Tibial nerve (tissue), 4 donors: ENCODE results near the gene CPB2. TPM values are rescaled to one million over a fixed set of nuclear protein-coding genes. Genes with fewer than 3 reads are reported as not detected.

Experiments
- DNase-seq, 2 donors: peaks; one replicate each; pipeline ENCODE4 v3.0.0-alpha.2; 2019; ENCODE audit warnings: low spot score in 2 of 2
- H3K27ac ChIP-seq, 4 donors: fragments of 200-600 bp; sonication (generic) in 3 of 4; one replicate each; pipeline ENCODE4 v1.5.1; 2017 to 2019; ENCODE audit warnings: mild to moderate bottlenecking in 1 of 4
- H3K27me3 ChIP-seq, 2 donors: fragments of 200-600 bp; sonication (generic) in 1 of 2; one replicate each; pipeline versions ENCODE4 v1.5.1 to v1.6.0; 2017 to 2019
- H3K36me3 ChIP-seq, 3 donors: fragments of 200-600 bp; sonication (generic); one replicate each; pipeline ENCODE4 v1.5.1; 2018 to 2019
- H3K4me1 ChIP-seq, 4 donors: fragments of 200-600 bp; sonication (generic) in 3 of 4; one replicate each; pipeline ENCODE4 v1.5.1; 2017 to 2019
- H3K4me3 ChIP-seq, 4 donors: fragments of 200-600 bp; sonication (generic) in 3 of 4; one replicate each; pipeline ENCODE4 v1.5.1; 2017 to 2019; ENCODE audit warnings: mild to moderate bottlenecking in 1 of 4, moderate library complexity in 1 of 4
- H3K9me3 ChIP-seq, 4 donors: fragments of 200-600 bp; sonication (generic) in 3 of 4; one replicate each; pipeline ENCODE4 v1.5.1; 2017 to 2019
- CTCF ChIP-seq, 5 experiments: fragments of 200-600 bp in 3 of 5; fragments of 450-650 bp in 2 of 5; sonication (generic) in 3 of 5; IDR thresholded peaks; one replicate each; pipeline ENCODE4 v1.5.1; 2016 to 2019; ENCODE audit warnings: antibody characterized with exemption in 5 of 5, mild to moderate bottlenecking in 3 of 5, moderate library complexity in 2 of 5
- EP300 ChIP-seq, 2 donors: sonication (generic); formaldehyde crosslinking; IDR thresholded peaks; one replicate each; pipeline ENCODE4 v1.6.1; 2017; ENCODE audit warnings: antibody characterized with exemption in 2 of 2, mild to moderate bottlenecking in 1 of 2
- POLR2A ChIP-seq, 2 donors: fragments of 450-650 bp; IDR thresholded peaks; one replicate each; pipeline ENCODE4 v1.6.1; 2017; ENCODE audit warnings: antibody characterized with exemption in 2 of 2, mild to moderate bottlenecking in 2 of 2, moderate library complexity in 2 of 2
- WGBS, 2 donors: methylation state at CpG; one replicate each; pipeline ENCODE4 v1.1.5; 2018; 5-methylcytosine and 5-hydroxymethylcytosine counted together
- total RNA-seq, 4 donors: library from RNA; depleted of rRNA; stranded (reverse); fragments of >200 nt; gene quantifications; one replicate each; pipeline ENCODE4 v1.1.0, GENCODE V29; 2016

Gene CPB2
- total RNA-seq, 4 donors from 2014 or later, result not detected

- H3K36me3 ChIP-seq, result no peaks in the 10 kb centered on the region
- TF ChIP-seq POLR2A (IDR thresholded peaks at IDR 0.05) (no peak), CTCF (IDR thresholded peaks at IDR 0.05) (no peak), EP300 (IDR thresholded peaks at IDR 0.05) (no peak)
- H3K27me3 ChIP-seq, result no peaks in the 10 kb centered on the region
- H3K4me3 ChIP-seq, result peak overlapping the region in 1 of 4 donors; percentile 84
- no peaks in the 10 kb centered on the region for H3K9me3 ChIP-seq
- peaks cover 0 to 50% (median 13%) of the 10 kb centered on the region in 4 donors for H3K4me1 ChIP-seq
- H3K27ac ChIP-seq, result no peak overlapping the region
- no peak for DNase-seq
Measured at GRCh38 chr13:46050771-46051170, 54.1 kb downstream of the CPB2 start.

- no peak for TF ChIP-seq EP300 (IDR thresholded peaks at IDR 0.05)
- no peak for TF ChIP-seq CTCF (IDR thresholded peaks at IDR 0.05)
- TF ChIP-seq POLR2A (IDR thresholded peaks at IDR 0.05), result no peak
- no peak for DNase-seq
- H3K36me3 ChIP-seq, result peaks cover 0 to 17% (median 0%) of the 10 kb centered on the region in 3 donors
- no peaks in the 10 kb centered on the region for H3K9me3 ChIP-seq
- H3K4me3 ChIP-seq, result no peak overlapping the region
- no peaks in the 10 kb centered on the region for H3K27me3 ChIP-seq
- peaks cover 0 to 31% (median under 1%) of the 10 kb centered on the region in 4 donors for H3K4me1 ChIP-seq
- WGBS, 2 donors, result 78% methylated on average over 2 of the region's 2 CpGs
- H3K27ac ChIP-seq, result no peak overlapping the region
Measured at GRCh38 chr13:46045424-46045823, 59.4 kb downstream of the CPB2 start.

- Histone ChIP-seq H3K4me3 (no peak overlapping the region), H3K27ac (no peak overlapping the region), H3K9me3 (no peaks in the 10 kb centered on the region), H3K36me3 (peaks cover 0 to 29% (median 0%) of the 10 kb centered on the region in 3 donors), H3K4me1 (peaks cover 0 to 19% (median 0%) of the 10 kb centered on the region in 4 donors), H3K27me3 (no peaks in the 10 kb centered on the region)
- no peak for DNase-seq
- 95% methylated on average over 5 of the region's 5 CpGs for WGBS, 2 donors
- TF ChIP-seq CTCF (IDR thresholded peaks at IDR 0.05), result no peak
- no peak for TF ChIP-seq EP300 (IDR thresholded peaks at IDR 0.05)
- no peak for TF ChIP-seq POLR2A (IDR thresholded peaks at IDR 0.05)
Measured at GRCh38 chr13:46043647-46044046, 61.2 kb downstream of the CPB2 start.

- TF ChIP-seq EP300 (IDR thresholded peaks at IDR 0.05) (no peak), CTCF (IDR thresholded peaks at IDR 0.05) (no peak), POLR2A (IDR thresholded peaks at IDR 0.05) (no peak)
- H3K9me3 ChIP-seq, result no peaks in the 10 kb centered on the region
- H3K4me3 ChIP-seq, result no peak overlapping the region
- H3K4me1 ChIP-seq, result peaks cover 0 to 10% (median 0%) of the 10 kb centered on the region in 4 donors
- DNase-seq, result no peak
- H3K27ac ChIP-seq, result no peak overlapping the region
- H3K27me3 ChIP-seq, result no peaks in the 10 kb centered on the region
- 88 to 93% methylated on average over 4 of the region's 4 CpGs for WGBS, 2 donors
- peaks cover 0 to 40% (median 0%) of the 10 kb centered on the region in 3 donors for H3K36me3 ChIP-seq
Measured at GRCh38 chr13:46041419-46041839, 63.4 kb downstream of the CPB2 start.

- DNase-seq, result no peak
- Histone ChIP-seq H3K4me1 (peaks cover 0 to 8% (median 0%) of the 10 kb centered on the region in 4 donors), H3K4me3 (no peak overlapping the region), H3K9me3 (no peaks in the 10 kb centered on the region), H3K27ac (no peak overlapping the region), H3K27me3 (no peaks in the 10 kb centered on the region), H3K36me3 (peaks cover 0 to 40% (median 0%) of the 10 kb centered on the region in 3 donors)
- TF ChIP-seq EP300 (IDR thresholded peaks at IDR 0.05), result no peak
- no peak for TF ChIP-seq POLR2A (IDR thresholded peaks at IDR 0.05)
- TF ChIP-seq CTCF (IDR thresholded peaks at IDR 0.05), result no peak
- 73 to 81% methylated on average over 2 of the region's 2 CpGs for WGBS, 2 donors
Measured at GRCh38 chr13:46040763-46041162, 64.1 kb downstream of the CPB2 start.
